Hypothalamus (tissue), 51 donors: Measurements from ENCODE around the gene PTPRA.
"Not testable (repeated sequence)": the region's sequence is repeated elsewhere in the genome, so short reads cannot be mapped to it uniquely, and the experiment has no call there.

Experiments
- DNase-seq, 51 donors: peaks; one replicate each; lab custom pipeline; 2025; lab: John Stamatoyannopoulos, UW

The PTPRA gene, protein sequence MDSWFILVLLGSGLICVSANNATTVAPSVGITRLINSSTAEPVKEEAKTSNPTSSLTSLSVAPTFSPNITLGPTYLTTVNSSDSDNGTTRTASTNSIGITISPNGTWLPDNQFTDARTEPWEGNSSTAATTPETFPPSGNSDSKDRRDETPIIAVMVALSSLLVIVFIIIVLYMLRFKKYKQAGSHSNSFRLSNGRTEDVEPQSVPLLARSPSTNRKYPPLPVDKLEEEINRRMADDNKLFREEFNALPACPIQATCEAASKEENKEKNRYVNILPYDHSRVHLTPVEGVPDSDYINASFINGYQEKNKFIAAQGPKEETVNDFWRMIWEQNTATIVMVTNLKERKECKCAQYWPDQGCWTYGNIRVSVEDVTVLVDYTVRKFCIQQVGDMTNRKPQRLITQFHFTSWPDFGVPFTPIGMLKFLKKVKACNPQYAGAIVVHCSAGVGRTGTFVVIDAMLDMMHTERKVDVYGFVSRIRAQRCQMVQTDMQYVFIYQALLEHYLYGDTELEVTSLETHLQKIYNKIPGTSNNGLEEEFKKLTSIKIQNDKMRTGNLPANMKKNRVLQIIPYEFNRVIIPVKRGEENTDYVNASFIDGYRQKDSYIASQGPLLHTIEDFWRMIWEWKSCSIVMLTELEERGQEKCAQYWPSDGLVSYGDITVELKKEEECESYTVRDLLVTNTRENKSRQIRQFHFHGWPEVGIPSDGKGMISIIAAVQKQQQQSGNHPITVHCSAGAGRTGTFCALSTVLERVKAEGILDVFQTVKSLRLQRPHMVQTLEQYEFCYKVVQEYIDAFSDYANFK

DNA sequence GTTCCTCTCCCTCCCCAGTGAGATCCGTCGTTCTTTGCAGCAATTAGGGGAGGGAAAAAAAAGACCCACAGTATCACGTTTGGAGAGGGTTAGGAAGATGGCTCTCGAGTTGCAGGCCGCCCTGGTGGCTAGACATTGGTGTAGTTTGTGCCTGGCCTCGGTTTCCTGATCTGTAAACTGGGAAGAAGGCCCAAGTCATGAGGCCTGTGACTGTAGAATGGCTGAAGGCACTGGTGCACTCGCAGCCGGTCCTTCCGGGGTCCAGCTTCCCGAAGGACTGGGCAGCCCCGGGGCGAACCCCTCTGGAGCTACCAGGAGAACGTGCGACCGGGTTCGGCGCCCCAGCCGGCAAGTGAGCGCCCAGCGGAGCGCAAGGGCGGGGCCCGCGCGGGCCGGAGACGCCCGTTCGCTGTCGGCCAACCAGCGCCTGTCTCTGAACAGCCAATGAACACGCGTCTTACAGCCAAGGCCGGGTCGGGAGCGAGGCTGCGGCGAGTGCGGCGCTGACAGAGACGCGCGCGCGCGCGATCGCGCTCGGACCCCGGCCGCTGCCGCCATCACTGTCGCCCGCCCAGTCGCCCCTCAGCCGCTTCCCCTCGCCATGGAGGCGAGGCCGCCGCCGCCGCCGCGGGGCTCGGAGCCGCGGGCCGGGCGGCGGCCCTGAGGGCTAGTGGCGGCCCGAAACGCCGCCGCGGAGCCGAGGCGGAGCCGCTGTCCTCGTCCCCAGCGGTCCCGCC is at the start of gene PTPRA:
Gene PTPRA (plus strand): TSS at position 472 of the 737 bp plus-strand sequence. CDS start 90,797 bp downstream, outside the sequence.
- peak; percentile 44 to 95 (median 88) for DNase-seq

DNA sequence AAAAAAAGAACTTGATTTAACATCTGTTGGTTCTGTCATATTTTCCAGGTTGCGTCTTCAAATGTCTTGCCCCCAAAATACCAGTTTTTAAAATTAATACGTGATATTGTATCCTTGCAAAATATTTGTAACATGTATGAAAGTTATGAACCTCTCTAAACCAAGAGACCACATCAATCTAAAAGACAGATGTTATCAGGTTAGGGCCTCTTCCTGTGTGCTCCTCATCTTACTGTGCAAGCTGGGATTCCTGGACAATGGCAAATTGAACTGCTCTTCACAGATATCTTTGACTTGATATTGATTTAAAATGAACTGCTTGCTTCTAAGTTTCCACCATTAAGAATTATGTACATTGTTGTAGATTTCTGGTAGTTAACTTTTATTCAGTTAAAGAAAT is 47.5 kb upstream of the PTPRA start:
- no peak for DNase-seq

DNA sequence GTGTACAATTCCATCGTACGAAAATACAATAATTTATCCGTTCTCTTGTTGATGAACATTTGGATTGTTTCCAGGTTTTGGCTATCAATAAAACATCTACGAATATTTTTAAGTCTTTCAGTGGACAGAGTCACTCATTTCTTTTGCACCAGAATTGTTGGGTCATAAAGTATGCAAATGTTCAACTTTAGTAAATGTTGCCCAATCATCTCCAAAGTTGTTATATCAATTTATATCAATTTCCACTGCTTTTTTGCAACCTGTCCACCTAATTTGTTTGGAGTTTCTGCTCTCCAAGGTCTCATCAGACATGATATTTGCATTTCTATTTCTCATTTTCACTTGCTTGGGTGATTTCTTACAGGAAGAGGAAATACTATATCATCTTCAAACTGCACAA is 46.6 kb upstream of the PTPRA start:
- no peak for DNase-seq

DNA sequence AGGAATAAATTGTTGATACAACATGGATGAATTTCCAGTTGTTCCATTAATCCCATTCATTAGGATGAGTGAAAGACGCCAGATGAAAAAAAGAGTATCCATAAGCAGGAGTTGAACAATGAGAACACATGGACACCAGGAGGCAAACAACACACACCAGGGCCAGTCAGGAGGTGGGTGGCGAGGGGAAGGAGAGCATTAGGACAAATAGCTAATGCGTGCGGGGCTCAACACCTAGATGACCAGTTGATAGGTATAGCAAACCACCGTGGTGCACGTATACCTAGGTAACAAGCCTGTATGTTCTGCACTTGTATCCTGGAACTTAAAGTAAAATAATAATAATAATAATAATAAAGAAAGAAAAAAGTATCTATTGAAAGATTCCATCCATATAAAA is 43.9 kb upstream of the PTPRA start:
- DNase-seq = no peak

DNA sequence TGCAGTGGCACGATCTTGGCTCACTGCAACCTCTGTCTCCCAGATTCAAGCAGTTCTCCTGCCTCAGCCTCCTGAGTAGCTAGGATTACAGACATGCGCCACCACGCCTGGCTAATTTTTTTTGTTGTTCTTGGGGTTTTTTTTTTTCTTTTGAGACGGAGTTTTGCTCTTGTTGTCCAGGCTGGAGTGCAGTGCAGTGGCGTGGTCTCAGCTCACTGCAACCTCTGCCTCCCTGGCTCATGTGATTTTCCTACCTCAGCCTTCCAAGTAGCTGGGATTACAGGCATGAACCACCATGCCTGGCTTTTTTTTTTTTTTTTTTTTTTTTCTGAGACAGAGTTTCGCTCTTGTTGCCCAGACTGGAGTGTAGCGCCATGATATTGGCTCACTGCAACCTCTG is 42.1 kb upstream of the PTPRA start:
- not testable (repeated sequence) for DNase-seq

DNA sequence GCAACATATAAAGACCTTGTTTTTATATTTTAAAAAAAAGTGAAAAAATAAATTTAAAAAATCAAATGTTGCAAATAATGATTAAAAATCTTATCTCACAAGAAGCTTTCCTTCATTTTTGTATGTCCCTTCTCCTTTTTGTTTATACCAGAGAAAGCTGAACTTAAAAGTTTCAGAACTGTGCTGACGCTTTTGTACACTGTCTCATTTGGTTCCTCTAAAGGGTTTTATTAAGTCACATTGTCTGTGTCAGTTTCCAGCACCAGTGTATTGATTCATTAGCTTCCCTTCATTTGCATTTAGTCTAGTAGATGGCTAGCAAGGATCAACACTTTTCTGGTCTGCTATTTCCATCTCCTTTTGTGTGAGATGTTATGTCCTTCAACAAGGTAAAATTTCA is 39.5 kb upstream of the PTPRA start:
- DNase-seq = no peak

DNA sequence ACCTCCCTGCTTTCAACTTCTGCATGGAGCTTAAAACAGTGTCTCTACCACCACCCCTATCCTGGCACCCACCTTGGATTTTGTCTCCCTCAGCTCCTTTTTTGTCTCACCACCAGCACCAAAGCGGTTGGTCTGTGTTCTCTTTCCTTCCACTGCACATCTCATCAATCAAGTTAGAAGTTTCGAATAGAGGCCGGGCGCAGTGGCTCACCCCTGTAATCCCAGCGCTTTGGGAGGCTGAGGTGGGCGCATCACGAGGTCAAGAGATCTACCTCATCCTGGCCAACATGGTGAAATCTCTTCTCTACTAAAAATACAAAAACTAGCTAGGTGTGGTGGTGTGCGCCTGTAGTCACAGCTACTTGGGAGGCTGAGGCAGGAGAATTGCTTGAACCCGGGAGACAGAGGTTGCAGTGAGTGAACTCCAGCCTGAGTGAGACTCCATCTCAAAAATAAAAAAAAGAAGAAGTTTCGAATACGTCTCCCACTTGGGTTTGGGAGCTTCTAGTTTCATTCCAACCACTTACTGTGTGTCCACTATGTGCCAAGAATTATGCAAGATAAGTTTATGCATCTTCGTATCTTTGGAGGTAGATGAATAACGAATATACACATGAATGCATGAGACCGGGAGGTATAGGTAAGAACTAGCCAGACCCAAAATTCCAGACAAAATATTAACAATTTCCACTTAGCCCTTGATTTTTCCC is 38.7 kb upstream of the PTPRA start:
- DNase-seq = no peak

DNA sequence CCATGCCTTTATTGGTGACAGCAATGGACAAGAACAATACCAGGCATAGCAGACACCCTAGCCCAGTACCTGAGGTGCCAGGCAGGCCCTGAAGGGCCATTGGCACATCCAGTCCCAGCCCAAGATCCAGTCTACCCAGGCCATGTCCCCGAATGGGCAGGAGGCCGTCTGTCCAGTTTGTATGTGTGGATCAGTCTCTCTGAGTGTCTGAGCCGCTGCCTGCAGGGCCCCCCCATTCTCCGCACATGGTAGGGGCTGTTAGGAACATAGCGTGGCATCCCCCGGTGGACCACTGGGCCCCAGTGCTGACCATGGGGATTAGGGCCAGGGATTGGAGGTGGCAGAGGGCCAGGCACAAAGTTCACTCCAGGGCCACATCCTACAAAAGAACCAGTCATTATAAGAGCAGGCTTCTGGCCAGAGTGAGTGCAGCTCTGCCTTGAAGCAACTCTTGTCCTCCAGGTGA is 37.9 kb upstream of the PTPRA start:
- no peak for DNase-seq

DNA sequence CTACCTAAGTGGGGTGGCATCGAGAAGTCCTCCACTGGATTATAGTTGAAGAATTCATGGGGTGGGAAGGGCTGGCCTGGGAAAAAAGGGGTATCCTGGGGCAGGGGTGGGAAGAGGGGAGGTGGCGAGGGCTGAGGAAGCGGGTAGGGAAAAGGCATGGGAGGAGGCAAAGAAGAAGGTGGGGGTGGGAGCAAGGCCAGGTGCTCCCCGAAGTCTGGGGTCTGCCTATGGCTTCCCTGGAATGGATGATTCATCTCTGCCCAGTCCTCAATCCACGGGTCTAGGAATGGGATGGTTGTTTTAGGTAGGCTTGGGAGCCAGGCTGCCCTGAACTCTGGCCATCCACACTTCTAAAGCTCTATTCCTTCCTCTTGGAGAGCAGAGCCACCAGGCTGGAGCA is 37.2 kb upstream of the PTPRA start:
- no peak for DNase-seq

DNA sequence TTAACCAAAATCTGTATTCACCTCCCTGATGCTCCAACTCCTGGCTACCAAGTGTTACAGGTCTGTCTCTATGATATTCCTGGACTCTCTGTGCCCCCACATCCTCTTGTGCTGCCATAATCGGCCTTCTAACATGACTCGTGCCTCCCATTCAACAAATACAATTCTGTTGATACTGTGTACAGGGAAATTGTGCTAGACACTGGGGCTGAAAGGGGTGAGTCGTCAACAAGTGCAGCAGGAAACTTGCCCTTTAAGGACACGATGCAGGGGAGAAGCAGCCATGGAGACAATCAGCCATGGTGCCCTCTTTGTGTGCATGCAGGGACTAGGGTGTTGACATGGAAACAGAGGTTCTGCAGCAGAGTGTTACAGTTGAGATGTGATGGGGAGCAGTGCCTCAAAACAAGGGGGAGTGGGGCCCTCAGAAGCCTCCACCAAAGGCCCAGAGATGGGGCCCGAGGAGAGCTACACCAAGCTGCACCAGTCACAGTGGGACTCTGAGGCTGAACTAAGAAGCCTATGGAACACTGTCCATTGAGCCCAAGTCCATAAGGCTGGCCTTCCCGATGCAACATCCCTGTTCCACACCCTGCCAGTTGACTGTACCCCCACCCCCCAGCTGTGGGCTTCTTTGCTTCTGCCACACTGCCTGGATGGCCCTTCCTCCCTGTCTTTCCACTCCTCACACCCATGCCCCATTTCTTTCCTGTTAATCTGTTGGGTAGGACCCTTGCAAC is 35.9 kb upstream of the PTPRA start:
- no peak for DNase-seq

DNA sequence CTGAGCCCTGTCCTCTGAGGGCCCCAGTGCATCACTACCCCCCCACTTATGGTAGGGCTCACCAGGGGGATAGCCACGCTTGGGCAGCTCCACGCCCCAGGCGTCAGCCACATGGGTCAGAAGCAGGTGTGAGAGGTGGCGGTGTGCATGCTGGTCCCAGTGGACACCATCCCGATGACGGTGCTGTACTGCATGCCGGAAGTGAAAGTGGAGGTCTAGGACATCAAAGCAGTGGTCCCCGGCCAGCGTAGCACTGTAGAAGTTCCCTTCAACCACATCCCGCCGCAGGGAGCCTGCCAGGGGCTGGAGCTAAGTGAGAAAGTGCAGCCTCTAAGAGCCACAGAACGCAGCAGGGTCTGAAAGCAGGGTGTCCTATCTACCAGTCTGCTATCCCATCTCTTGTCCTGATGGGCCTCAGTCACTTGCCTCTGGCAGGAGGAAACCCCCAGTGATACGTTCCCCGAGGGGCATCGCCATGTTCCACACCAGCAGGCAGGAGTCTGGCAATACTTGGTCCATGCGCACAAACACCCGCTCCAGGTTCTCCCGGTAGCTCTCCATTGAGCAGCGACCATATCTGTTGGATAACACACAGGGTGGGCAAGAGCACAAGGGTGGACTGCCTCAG is 35.0 kb upstream of the PTPRA start:
- no peak for DNase-seq

DNA sequence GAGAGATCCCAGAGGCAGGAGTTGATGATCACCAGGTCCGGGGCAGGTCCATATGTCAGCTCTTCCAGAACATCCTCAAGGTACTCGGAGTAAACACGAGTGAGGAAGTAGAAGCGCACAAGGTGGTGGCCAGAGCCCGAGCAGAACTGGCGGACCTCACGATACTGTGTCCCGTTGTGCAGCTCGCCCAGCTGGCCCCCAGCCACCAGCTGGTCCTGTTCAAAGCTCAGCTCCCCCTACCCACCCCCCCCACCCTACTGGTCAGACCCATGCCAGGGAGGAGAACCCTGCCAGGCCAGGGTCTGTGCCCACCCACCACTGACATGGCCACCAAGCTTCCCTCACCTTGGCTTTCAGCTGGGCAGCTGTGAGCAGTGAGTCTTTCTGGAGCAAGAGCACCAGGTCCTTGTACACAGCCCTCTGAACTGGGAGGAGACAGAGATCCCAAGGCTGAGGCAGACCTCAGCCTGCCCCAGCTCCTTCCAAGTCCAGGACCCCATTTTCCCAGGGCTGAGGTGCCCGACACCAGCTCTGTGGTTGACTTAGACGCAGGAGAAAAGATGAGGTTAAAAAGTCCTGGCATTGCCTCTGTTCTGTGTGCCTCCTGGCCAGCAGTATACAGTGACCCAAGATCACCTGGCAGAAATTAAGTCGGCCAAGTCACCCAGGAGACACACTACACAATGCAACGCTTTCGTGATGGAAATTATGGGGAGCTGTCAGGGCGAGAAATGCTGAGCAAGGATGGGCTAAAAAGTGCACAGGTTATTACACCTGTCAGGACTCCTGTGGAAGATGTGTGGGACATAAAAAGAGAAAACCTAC is 34.2 kb upstream of the PTPRA start:
- DNase-seq = no peak

DNA sequence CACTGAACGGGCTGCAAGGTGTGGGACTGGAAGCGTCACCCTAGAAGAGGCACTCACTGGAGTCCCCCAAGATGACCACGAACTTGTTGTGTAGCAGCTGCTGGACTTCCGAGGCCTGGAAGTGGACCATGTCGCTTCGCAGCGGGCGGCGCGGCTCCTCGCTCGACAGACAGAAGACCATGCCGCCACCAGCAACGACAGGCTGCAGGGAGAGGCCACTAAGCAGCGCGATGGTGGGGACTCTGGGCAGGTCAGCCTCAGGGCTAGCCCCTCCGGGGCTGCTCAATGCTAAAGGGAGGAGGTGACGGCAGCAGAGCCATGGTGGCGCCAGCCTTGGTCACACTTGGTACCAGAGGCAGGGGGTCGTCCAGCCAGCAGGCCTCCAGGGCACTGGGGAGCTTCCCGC is 33.5 kb upstream of the PTPRA start:
- peak in 3 of 51 donors; percentile 7 to 44 (median 42) for DNase-seq

DNA sequence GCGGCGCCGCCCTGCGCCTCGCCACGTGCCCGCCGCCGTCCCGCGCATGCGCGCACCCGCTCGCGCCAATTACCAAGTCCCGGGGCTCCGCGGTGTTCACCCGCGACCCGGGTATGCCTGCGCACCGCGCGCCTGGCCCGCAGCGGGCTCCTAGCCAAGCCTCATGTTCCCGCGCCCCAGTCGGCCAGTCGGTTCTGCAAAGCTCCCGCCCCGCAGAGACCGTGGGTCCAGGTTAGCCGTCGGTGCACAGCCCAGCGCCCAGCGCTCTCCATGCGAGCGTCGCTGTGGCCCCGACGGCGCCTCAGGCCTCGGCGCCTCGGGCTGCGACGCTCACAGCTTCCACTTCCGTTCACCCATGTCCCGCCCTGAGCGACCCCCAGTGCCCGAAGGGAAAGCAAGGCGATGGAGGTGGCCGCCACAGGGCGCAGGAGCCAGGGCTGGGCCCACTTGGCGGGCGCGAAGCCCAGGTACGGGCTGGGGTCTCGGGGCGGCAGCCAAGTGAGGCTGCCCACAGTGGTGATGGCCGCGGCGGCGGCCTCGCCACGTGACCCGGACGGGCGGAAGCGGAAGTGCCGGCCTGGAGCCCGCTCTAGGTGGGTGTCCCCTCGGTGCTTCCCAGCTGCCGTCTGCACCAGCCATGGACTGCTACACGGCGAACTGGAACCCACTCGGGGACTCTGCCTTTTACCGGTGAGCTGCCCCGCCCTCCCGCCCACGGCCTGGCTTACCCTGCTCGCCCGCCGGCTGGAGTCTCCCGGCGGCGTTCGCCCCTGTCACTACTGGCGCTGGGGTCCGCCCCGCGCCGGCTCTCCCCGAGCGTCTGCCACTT is 32.9 kb upstream of the PTPRA start, which contains the start of the genes PCED1A and VPS16:
Gene PCED1A (minus strand): TSS at position 518 of the 829 bp plus-strand sequence. CDS start 743 bp downstream, outside the sequence.
Gene VPS16 (plus strand): TSS at position 608 of the 829 bp plus-strand sequence. CDS start 30 bp downstream, at position 638.
- peak; percentile 32 to 94 (median 83) for DNase-seq

DNA sequence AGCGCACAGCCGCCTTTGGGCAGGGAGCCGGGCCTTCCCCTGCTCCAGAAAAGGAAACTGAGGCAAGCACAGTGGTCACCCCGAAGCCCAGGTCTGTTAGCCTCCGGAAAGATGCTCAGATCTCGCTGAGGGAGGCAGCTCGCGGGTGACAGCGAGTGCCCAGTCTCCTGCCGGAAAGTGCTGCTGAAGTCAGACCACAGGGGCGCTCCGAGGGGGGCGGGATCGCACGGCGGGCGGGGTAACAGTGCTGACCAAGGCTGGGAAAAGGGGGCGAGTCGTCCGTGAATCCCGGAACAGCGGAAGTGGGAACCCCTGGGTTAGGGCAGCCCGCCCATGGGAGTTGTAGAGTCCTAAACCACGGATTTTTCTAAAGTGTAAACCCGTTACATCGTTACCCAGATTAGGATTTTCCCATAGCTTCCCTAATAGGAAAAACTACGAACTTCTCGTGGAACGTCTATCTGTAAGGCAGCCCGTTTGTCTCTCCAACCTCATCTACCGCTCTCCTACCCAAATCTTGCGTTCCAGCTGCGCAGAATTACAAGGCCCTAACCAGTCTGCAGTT is 32.2 kb upstream of the PTPRA start:
- peak in 27 of 51 donors; percentile 19 to 72 (median 48) for DNase-seq

DNA sequence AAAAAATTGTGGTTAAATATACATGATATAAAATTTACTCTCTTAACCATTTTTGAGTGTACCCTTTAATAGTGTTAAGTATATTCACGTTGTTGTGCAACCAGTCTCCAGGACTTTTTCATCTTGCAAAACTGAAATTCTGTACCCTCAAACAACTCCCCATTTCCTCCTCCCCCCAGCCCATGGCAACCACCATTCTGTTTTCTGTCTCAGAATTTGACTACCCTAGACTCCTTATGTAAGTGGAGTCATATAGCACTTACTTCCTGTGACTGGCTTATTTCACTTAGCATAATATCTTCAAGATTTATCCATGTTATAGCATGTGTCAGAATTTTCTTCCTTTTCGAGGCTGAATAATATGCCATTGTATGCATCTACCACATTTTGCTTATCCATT is 27.7 kb upstream of the PTPRA start:
- DNase-seq = no peak

DNA sequence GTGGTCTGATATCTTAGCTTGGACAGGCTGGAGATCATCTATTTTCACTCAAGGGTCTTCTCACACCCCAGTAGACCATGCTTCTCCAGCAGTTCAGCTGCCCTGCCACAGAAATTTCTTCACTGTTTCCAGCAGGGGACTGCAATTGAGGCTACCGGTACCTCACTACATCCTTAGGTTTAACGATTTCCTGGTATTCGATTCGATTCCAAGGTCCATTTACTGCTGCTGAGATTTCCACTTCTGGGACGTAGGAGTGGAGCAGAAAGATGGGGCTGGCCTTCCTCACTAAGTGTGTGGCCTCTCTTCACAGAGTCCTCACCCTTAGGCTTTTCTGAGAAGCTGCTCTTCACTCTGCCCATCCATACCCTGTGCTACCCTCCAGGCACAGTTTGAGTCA is 26.6 kb upstream of the PTPRA start:
- DNase-seq = no peak
